ENCODE data around the gene PTPRN2.

The PTPRN2 gene

DNA sequence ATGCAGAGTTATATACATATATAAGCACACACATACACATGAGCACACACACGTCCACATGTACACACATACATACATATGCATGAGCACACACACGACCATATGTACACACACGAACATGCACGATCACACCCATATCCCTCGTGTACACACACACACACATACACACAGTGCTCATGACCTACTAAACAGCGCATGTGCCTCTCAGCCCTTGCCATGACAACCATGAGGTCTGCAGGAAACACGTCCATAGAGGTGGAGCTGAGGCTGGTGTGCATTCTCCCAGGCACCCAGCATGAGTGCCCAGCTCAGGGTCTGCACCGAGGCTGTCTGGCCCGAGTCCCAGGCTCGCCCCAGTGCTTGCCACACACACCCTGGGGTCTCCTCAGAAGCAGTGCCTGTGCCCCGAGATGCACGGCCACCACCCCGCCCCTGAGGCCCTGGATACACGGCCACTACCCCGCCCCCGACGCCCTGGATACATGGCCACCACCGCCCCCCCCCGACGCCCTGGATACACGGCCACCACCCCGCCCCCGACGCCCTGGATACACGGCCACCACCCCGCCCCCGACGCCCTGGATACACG lies 721.2 kb downstream of the PTPRN2 start:
- no peak overlapping the region for H3K27ac ChIP-seq (ENCODE audit: low read depth, low read length)
- H3K36me3 ChIP-seq (ENCODE audit: control insufficient read depth, insufficient read depth, low read length), result no peaks in the 10 kb centered on the region
- H3K4me1 ChIP-seq (ENCODE audit: control insufficient read depth, insufficient read depth, low read length), result no peaks in the 10 kb centered on the region
- no peak overlapping the region for H3K4me3 ChIP-seq (ENCODE audit: low read length)
- H3K9ac ChIP-seq (ENCODE audit: low read length), result no peak overlapping the region
- H3K27me3 ChIP-seq (ENCODE audit: control insufficient read depth, insufficient read depth, low read length), result no peaks in the 10 kb centered on the region

DNA sequence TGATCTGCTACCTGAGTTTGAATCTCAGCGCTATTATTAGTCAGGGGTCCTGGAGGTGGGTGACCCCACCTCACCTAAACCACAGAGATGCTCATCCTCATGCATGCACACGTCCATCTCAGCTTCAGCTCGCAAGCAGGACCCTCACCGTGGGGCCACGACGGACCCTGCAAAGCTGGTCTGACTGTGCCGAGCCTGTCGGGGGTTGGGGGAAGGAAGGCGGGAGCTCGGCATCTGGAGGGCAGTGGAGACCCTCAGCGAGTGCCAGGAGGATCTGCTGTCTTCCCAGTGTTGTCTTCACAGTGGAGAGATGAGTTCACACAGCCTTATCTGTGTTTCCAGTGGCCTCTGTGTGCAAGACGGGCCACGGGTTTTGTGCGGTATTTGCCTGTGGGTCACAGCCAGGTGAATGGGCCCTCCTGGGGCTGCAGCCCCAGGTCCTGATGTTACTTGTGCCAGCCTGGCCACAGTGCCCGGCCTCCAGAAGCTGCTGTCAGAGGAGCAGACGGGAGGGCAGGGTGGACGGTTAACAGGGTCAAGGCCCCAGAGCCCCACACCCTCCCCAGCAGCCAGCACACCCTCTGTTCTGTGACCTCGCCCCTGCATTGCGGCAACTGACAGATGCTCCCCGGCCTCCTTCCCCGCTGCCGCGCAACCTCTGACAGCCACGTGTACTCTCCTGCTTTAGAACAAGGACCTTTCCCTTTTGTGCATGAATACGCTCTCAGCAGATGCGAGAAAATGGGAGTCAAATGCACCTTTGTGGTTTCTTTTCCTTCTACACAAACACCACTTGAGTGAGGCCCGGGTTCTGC lies 722.1 kb downstream of the PTPRN2 start:
- no peaks in the 10 kb centered on the region for H3K4me1 ChIP-seq (ENCODE audit: control insufficient read depth, insufficient read depth, low read length)
- H3K36me3 ChIP-seq (ENCODE audit: control insufficient read depth, insufficient read depth, low read length), result no peaks in the 10 kb centered on the region

DNA sequence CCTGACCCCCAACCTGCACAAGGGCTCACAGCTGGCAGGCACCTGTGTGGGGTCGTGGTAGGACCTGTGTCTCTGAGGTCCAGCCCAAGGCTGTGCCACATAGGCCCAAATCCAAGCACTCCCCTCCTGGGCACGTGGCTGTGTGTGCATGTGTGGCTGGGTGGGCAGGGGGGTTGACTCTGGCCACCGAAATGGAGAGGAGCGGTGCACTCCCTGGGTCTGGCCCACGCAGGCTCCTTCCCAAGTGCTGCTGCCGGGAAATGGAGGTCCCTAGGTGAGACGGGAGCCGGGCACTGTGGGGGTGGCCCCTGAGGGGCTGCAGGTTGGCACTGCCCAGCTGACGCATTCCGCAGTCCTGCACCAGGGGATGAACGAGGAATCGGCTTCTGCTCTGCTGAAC lies 722.7 kb downstream of the PTPRN2 start:
- Histone ChIP-seq H3K27ac (ENCODE audit: low read depth, low read length) (no peak overlapping the region), H3K36me3 (ENCODE audit: control insufficient read depth, insufficient read depth, low read length) (no peaks in the 10 kb centered on the region), H3K27me3 (ENCODE audit: control insufficient read depth, insufficient read depth, low read length) (no peaks in the 10 kb centered on the region), H3K4me1 (ENCODE audit: control insufficient read depth, insufficient read depth, low read length) (no peaks in the 10 kb centered on the region), H3K9ac (ENCODE audit: low read length) (no peak overlapping the region), H3K4me3 (ENCODE audit: low read length) (no peak overlapping the region)

More for the DNA sequence above, 722.1 kb downstream of the PTPRN2 start:
- no peak overlapping the region for H3K9ac ChIP-seq (ENCODE audit: low read length)
- H3K27ac ChIP-seq (ENCODE audit: low read depth, low read length), result no peak overlapping the region
- H3K27me3 ChIP-seq (ENCODE audit: control insufficient read depth, insufficient read depth, low read length), result no peaks in the 10 kb centered on the region
- H3K4me3 ChIP-seq (ENCODE audit: low read length), result no peak overlapping the region

DNA sequence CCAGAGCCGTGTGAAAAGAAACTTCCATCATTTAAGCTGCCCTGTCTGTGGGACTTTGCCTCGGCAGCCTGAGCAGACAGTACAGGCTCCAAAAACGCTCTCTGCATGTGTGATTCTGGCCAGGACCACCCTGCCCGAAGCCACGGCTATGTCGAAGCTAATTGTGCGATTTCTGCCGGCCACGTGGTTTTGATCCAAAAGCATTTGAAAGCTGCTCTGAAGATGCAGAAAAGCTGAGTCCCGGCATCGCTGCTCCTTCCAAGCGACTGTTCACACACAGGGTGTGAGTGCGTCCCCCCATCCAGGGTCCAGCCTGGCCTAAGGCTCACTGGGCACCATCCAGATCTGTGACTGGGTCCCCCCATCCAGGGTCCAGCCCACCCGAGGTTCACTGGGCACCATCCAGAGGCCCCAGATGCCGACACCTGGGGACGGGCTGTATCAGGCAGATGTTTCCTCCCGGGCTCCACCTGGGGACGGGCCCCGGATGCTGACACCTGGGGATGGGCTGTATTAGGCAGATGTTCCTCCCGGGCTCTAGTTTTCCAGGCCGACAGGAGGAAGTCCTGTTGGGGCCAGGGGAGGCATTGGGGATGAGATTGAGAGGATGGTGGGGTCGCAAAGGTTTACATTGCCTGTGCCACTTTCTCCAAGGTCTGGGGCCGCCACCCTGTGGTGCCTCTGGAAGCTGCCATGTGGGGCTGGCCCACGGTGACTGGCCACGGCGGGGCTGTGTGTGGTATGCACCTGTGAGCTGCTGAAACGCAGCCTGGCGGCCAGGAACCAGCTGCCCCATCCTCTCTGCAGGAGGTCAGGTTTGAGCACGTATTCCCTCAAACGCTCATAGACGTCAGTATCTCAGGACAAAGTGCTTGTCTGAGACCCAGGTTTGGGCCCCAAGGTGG lies 723.5 kb downstream of the PTPRN2 start:
- Histone ChIP-seq H3K4me1 (ENCODE audit: control insufficient read depth, insufficient read depth, low read length) (no peaks in the 10 kb centered on the region), H3K9ac (ENCODE audit: low read length) (no peak overlapping the region), H3K27me3 (ENCODE audit: control insufficient read depth, insufficient read depth, low read length) (no peaks in the 10 kb centered on the region), H3K27ac (ENCODE audit: low read depth, low read length) (no peak overlapping the region), H3K4me3 (ENCODE audit: low read length) (no peak overlapping the region), H3K36me3 (ENCODE audit: control insufficient read depth, insufficient read depth, low read length) (no peaks in the 10 kb centered on the region)

DNA sequence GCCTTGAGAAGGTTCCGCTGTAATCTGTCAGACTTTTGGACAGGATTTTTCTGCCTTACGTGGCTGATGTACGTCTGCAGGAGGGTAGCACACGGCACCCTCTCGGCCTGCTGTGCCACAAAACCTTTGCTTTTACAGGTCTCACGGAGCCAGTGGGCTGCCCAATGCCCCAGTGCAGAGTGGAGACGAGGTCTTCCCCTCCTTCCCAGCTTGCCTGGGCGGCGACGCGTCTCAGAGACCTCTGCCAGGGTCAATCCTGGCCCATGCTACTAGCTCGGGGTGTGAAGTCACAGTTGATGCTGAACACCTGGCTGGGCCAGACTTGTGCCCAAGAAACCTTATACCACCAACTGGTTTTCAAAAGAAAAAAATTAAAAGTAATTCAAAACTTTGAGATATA lies 724.4 kb downstream of the PTPRN2 start:
- Histone ChIP-seq H3K27me3 (ENCODE audit: control insufficient read depth, insufficient read depth, low read length) (no peaks in the 10 kb centered on the region), H3K4me1 (ENCODE audit: control insufficient read depth, insufficient read depth, low read length) (no peaks in the 10 kb centered on the region), H3K4me3 (ENCODE audit: low read length) (no peak overlapping the region), H3K36me3 (ENCODE audit: control insufficient read depth, insufficient read depth, low read length) (no peaks in the 10 kb centered on the region), H3K27ac (ENCODE audit: low read depth, low read length) (no peak overlapping the region), H3K9ac (ENCODE audit: low read length) (no peak overlapping the region)

DNA sequence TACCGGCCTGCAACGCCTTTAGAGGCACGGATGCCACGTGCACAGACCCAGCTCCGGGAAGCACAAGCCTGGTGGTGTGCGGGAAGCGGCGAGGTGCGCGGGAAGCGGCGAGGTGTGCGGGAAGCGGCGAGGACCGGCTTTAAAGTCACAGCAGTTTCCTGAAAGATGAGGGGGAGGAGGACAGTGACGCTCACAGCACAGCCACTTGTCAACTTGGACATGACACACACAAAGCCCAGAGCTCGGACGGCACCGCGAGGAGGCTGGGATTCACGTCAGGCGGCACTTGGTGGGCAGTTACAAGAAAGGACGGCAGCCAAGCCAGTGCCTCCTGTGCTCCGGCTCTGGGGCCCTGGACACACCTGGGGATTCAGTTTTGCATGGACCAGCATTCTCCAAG lies 724.9 kb downstream of the PTPRN2 start:
- Histone ChIP-seq H3K36me3 (ENCODE audit: control insufficient read depth, insufficient read depth, low read length) (no peaks in the 10 kb centered on the region), H3K27me3 (ENCODE audit: control insufficient read depth, insufficient read depth, low read length) (no peaks in the 10 kb centered on the region), H3K4me3 (ENCODE audit: low read length) (no peak overlapping the region), H3K9ac (ENCODE audit: low read length) (no peak overlapping the region), H3K27ac (ENCODE audit: low read depth, low read length) (no peak overlapping the region), H3K4me1 (ENCODE audit: control insufficient read depth, insufficient read depth, low read length) (no peaks in the 10 kb centered on the region)

DNA sequence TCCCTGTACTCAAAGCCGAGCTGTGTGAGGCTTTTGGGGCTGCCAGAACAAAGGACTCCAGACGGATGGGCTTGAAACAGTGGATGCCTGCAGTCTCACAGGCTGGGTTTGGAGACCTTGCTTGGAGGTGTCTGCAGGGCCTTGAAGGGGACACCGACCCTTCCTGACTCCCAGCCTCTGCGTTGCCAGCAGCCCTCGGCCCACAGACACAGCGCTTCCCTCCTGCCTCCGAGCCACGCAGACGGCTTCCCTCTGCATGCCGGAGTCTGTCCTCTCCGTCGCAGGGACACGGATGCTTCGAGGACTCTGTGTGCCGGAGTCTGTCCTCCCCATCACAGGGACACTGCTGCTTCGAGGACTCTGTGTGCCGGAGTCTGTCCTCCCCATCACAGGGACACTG lies 726.1 kb downstream of the PTPRN2 start:
- H3K9ac ChIP-seq (ENCODE audit: low read length), result no peak overlapping the region
- H3K4me3 ChIP-seq (ENCODE audit: low read length), result no peak overlapping the region
- H3K27me3 ChIP-seq (ENCODE audit: control insufficient read depth, insufficient read depth, low read length), result no peaks in the 10 kb centered on the region
- H3K27ac ChIP-seq (ENCODE audit: low read depth, low read length), result no peak overlapping the region
- no peaks in the 10 kb centered on the region for H3K36me3 ChIP-seq (ENCODE audit: control insufficient read depth, insufficient read depth, low read length)
- no peaks in the 10 kb centered on the region for H3K4me1 ChIP-seq (ENCODE audit: control insufficient read depth, insufficient read depth, low read length)

DNA sequence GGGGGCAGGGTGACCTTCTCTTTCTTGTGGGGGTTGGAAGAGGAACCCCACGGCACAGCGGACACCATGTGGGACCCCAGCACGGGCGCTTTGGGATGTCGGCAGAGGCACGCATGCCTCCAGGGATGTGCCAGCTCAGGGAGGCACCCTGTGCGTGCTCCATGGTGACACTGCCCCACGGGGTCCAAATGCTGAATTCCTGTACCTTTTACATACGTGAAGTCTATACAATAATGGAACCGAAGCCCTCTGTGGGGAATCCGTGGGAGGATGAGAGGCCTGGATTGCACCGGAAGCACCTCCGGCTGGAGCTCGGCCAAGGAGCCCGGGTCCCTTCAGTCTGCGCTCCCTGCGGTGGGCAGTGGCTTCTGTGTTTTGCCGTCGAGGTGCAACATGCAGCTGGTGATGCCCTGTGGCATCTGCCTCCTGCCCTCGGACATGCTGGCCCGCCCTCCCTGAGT lies 726.6 kb downstream of the PTPRN2 start:
- Histone ChIP-seq H3K4me1 (ENCODE audit: control insufficient read depth, insufficient read depth, low read length) (no peaks in the 10 kb centered on the region), H3K27ac (ENCODE audit: low read depth, low read length) (no peak overlapping the region), H3K27me3 (ENCODE audit: control insufficient read depth, insufficient read depth, low read length) (no peaks in the 10 kb centered on the region), H3K9ac (ENCODE audit: low read length) (no peak overlapping the region), H3K36me3 (ENCODE audit: control insufficient read depth, insufficient read depth, low read length) (no peaks in the 10 kb centered on the region), H3K4me3 (ENCODE audit: low read length) (no peak overlapping the region)

DNA sequence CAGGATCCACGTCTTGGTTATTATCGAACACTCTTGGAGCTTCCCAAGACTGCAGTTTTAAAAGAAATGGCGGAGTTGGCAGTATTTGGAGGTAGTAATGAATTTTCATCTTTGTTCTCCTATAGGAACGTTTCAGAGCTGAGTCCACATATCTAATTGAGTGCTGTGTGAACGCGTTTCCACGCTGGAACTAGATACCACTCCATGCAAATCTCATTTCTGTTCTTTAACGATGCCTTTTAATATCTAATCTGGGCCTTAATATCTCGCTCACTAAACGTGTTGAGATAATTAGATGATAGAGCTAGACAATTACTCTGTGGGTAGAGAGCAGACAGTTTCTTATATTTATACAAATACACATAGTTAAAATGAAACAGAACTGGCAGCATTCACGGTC lies 727.2 kb downstream of the PTPRN2 start:
- no peak overlapping the region for H3K27ac ChIP-seq (ENCODE audit: low read depth, low read length)
- H3K27me3 ChIP-seq (ENCODE audit: control insufficient read depth, insufficient read depth, low read length), result no peaks in the 10 kb centered on the region
- H3K9ac ChIP-seq (ENCODE audit: low read length), result no peak overlapping the region
- H3K36me3 ChIP-seq (ENCODE audit: control insufficient read depth, insufficient read depth, low read length), result no peaks in the 10 kb centered on the region
- H3K4me1 ChIP-seq (ENCODE audit: control insufficient read depth, insufficient read depth, low read length), result no peaks in the 10 kb centered on the region
- no peak overlapping the region for H3K4me3 ChIP-seq (ENCODE audit: low read length)

DNA sequence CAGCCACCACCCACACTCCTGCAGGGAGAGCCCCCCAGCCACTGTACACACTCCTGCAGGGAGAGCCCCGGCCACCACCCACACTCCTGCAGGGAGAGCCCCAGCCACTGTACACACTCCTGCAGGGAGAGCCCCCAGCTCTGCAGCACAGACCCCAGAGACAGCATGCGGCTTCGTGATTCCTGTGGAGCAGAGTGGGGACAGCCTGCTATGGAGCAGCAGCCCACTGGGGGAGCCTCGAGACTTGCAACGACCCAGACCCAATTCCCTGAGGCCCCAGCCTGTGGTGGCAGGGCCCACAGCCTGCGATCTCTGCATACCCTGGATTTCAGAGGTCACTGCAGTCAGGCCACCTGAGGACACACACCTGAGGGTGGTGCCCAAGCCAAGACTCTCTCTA lies 727.7 kb downstream of the PTPRN2 start:
- no peak overlapping the region for H3K4me3 ChIP-seq (ENCODE audit: low read length)
- no peak overlapping the region for H3K27ac ChIP-seq (ENCODE audit: low read depth, low read length)

DNA sequence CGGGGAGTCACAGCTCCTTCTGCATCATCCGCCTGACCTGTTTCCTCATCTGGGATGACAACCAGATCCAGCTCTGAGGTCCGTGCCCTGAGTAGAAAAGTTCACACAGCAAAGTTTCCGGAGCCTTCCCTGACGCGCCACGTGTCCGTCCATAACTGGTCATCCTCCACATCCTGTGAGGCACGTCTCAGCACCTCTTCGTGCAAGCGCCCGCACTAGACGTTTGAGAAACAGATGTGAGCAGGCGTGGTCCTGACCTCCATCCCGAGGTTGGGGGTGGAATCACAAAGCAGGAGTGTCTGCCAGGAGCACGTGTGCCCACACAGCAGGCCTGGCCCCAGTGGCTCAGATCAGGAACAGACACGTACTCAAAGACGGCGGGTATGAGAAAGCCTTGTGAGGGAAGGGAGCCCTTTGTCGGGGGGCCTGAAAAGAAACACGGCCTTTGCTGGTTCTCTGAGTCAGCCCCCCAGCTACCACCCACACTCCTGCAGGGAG lies 730.0 kb downstream of the PTPRN2 start:
- no peaks in the 10 kb centered on the region for H3K27me3 ChIP-seq (ENCODE audit: control insufficient read depth, insufficient read depth, low read length)
- H3K4me1 ChIP-seq (ENCODE audit: control insufficient read depth, insufficient read depth, low read length), result no peaks in the 10 kb centered on the region
- no peaks in the 10 kb centered on the region for H3K36me3 ChIP-seq (ENCODE audit: control insufficient read depth, insufficient read depth, low read length)
- no peak overlapping the region for H3K27ac ChIP-seq (ENCODE audit: low read depth, low read length)
- no peak overlapping the region for H3K4me3 ChIP-seq (ENCODE audit: low read length)
- H3K9ac ChIP-seq (ENCODE audit: low read length), result no peak overlapping the region

More for the DNA sequence above, 727.7 kb downstream of the PTPRN2 start:
- H3K27me3 ChIP-seq (ENCODE audit: control insufficient read depth, insufficient read depth, low read length), result no peaks in the 10 kb centered on the region
- no peaks in the 10 kb centered on the region for H3K4me1 ChIP-seq (ENCODE audit: control insufficient read depth, insufficient read depth, low read length)
- no peaks in the 10 kb centered on the region for H3K36me3 ChIP-seq (ENCODE audit: control insufficient read depth, insufficient read depth, low read length)
- H3K9ac ChIP-seq (ENCODE audit: low read length), result no peak overlapping the region

DNA sequence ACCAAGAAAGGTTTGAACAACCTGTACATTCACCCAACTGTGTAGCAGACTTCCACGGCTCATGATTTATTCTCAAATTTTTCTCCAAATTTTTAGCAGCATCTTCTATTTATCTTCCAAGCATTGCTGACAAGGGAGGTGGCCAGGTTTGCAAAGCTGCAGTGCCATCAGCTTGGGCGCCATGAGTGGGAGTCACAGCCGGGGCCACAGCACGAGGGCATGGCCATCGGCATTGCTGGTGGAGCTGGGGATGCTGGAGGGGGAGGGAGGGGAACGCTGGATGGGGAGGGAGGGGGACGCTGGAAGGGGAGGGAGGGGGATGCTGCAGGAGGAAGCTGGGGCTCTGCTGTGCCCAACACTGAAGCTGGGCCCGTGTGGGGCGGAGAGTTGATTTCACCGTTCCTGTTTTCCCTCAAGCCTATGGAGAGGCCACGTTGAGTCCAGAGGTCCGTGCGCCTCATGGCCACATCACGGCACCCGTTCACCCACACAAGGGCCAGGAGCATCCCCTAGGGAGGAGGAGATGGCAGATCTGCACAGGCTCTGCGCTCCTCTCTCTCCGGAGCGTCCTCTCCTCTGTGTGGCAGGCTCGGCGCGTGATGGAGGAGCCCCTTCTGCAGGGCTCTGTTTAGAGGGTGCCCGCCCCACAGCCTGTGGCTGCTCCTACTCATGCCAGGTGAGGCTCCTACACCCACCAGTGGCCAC lies 730.6 kb downstream of the PTPRN2 start:
- no peaks in the 10 kb centered on the region for H3K36me3 ChIP-seq (ENCODE audit: control insufficient read depth, insufficient read depth, low read length)
- H3K4me1 ChIP-seq (ENCODE audit: control insufficient read depth, insufficient read depth, low read length), result no peaks in the 10 kb centered on the region
- H3K27me3 ChIP-seq (ENCODE audit: control insufficient read depth, insufficient read depth, low read length), result no peaks in the 10 kb centered on the region
- no peak overlapping the region for H3K9ac ChIP-seq (ENCODE audit: low read length)
- no peak overlapping the region for H3K27ac ChIP-seq (ENCODE audit: low read depth, low read length)
- H3K4me3 ChIP-seq (ENCODE audit: low read length), result no peak overlapping the region
